ENCODE measurements around the gene DNAJC4. TPM values are rescaled to one million over a fixed set of nuclear protein-coding genes. Genes with fewer than 3 reads are reported as not detected.

Gene DNAJC4
- total RNA-seq, 1 experiment from 2014 or later: 19.5 TPM

GRCh38 chr11:64263021-64263946 is 32.9 kb downstream of the DNAJC4 start:
- DNase-seq (ENCODE audit: unreplicated experiment): peak; percentile 42
- Mint-ChIP-seq H3K4me3 (ENCODE audit: unreplicated experiment) (no peak overlapping the region), H3K27me3 (ENCODE audit: insufficient read depth, unreplicated experiment) (no peaks in the 10 kb centered on the region), H3K27ac (ENCODE audit: low read depth, unreplicated experiment) (no peak overlapping the region), H3K9me3 (ENCODE audit: unreplicated experiment) (no peaks in the 10 kb centered on the region), H3K36me3 (ENCODE audit: insufficient read depth, unreplicated experiment) (peaks cover 58% of the 10 kb centered on the region), H3K4me1 (ENCODE audit: insufficient read depth, unreplicated experiment) (peaks cover 13% of the 10 kb centered on the region)
- intact Hi-C loops (cut with micrococcal nuclease): no loop called here
- TF ChIP-seq CTCF (IDR thresholded peaks at IDR 0.05; ENCODE audit: unreplicated experiment): no peak
- POLR2A ChIA-PET: no interaction called here
- CTCF ChIA-PET: interaction anchor here (0.6 to 3.3 kb wide), 6 partner anchors 9 to 617 kb away, joined by 3 to 14 read pairs (median 4); partner anchors contain the start of gene PLCB3
- no TSS peak for BruUV-seq (replicated peaks)

GRCh38 chr11:64263947-64264317 is 33.6 kb downstream of the DNAJC4 start:
- no peak for DNase-seq (ENCODE audit: unreplicated experiment)
- ChIA-PET POLR2A (interaction anchor here (0.7 kb wide), 1 partner anchor 23 kb away, joined by 3 read pairs; the partner anchor contains the start of gene FKBP2), CTCF (interaction anchor here (0.6 to 3.3 kb wide), 6 partner anchors 10 to 616 kb away, joined by 3 to 14 read pairs (median 4); partner anchors contain the start of gene PLCB3)
- H3K4me1 Mint-ChIP-seq (ENCODE audit: insufficient read depth, unreplicated experiment): peaks cover 20% of the 10 kb centered on the region
- H3K36me3 Mint-ChIP-seq (ENCODE audit: insufficient read depth, unreplicated experiment): peaks cover 58% of the 10 kb centered on the region
- H3K4me3 Mint-ChIP-seq (ENCODE audit: unreplicated experiment): no peak overlapping the region
- H3K9me3 Mint-ChIP-seq (ENCODE audit: unreplicated experiment): no peaks in the 10 kb centered on the region
- no TSS peak for BruUV-seq (replicated peaks)
- no peak overlapping the region for H3K27ac Mint-ChIP-seq (ENCODE audit: low read depth, unreplicated experiment)
- no peak for TF ChIP-seq CTCF (IDR thresholded peaks at IDR 0.05; ENCODE audit: unreplicated experiment)
- intact Hi-C loops (cut with micrococcal nuclease): no loop called here
- no peaks in the 10 kb centered on the region for H3K27me3 Mint-ChIP-seq (ENCODE audit: insufficient read depth, unreplicated experiment)

DNA sequence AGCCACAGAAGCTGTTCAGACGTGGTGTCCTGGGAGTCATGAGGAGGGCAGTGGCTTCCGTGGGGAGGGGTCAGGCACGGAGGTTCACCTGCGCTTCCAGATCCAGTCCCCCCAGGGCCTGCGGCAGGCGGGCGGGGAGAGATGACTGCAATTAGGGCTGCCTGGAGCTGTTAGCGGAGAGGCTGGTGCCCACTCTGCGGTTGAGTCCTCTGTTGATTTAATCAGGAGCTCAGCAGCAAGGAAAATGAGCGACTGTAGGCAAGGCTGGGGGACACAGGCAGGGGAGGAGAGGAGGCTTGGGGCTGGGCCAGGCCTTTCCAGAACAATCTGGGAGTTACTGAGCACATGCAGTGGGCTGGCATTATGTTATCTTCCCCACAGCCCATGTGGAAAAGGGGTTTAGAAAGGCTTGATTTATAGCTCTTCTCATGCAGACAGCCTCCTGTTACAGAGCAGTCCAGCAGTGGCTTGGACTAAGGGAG is 34.1 kb downstream of the DNAJC4 start:
- TF ChIP-seq CTCF (IDR thresholded peaks at IDR 0.05; ENCODE audit: unreplicated experiment): no peak
- Mint-ChIP-seq H3K27me3 (ENCODE audit: insufficient read depth, unreplicated experiment) (no peaks in the 10 kb centered on the region), H3K36me3 (ENCODE audit: insufficient read depth, unreplicated experiment) (peaks cover 58% of the 10 kb centered on the region), H3K9me3 (ENCODE audit: unreplicated experiment) (no peaks in the 10 kb centered on the region), H3K4me1 (ENCODE audit: insufficient read depth, unreplicated experiment) (peaks cover 23% of the 10 kb centered on the region), H3K4me3 (ENCODE audit: unreplicated experiment) (no peak overlapping the region), H3K27ac (ENCODE audit: low read depth, unreplicated experiment) (no peak overlapping the region)
- CTCF ChIA-PET: interaction anchor here (0.9 to 3.3 kb wide), 6 partner anchors 10 to 37 kb away, joined by 3 to 14 read pairs (median 5); partner anchors contain the start of gene PLCB3
- POLR2A ChIA-PET: interaction anchor here (0.6 to 0.7 kb wide), 2 partner anchors 21 to 23 kb away, joined by 3 read pairs; partner anchors contain the start of gene FKBP2
- no TSS peak for BruUV-seq (replicated peaks)
- no peak for DNase-seq (ENCODE audit: unreplicated experiment)
- intact Hi-C loops (cut with micrococcal nuclease): no loop called here
